Measurements from ENCODE around the gene MEGF8.
A peak's percentile ranks its signal among the peaks of the same experiment; 100 is the strongest.

The MEGF8 gene, protein sequence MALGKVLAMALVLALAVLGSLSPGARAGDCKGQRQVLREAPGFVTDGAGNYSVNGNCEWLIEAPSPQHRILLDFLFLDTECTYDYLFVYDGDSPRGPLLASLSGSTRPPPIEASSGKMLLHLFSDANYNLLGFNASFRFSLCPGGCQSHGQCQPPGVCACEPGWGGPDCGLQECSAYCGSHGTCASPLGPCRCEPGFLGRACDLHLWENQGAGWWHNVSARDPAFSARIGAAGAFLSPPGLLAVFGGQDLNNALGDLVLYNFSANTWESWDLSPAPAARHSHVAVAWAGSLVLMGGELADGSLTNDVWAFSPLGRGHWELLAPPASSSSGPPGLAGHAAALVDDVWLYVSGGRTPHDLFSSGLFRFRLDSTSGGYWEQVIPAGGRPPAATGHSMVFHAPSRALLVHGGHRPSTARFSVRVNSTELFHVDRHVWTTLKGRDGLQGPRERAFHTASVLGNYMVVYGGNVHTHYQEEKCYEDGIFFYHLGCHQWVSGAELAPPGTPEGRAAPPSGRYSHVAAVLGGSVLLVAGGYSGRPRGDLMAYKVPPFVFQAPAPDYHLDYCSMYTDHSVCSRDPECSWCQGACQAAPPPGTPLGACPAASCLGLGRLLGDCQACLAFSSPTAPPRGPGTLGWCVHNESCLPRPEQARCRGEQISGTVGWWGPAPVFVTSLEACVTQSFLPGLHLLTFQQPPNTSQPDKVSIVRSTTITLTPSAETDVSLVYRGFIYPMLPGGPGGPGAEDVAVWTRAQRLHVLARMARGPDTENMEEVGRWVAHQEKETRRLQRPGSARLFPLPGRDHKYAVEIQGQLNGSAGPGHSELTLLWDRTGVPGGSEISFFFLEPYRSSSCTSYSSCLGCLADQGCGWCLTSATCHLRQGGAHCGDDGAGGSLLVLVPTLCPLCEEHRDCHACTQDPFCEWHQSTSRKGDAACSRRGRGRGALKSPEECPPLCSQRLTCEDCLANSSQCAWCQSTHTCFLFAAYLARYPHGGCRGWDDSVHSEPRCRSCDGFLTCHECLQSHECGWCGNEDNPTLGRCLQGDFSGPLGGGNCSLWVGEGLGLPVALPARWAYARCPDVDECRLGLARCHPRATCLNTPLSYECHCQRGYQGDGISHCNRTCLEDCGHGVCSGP (N-terminal part only)

DNA sequence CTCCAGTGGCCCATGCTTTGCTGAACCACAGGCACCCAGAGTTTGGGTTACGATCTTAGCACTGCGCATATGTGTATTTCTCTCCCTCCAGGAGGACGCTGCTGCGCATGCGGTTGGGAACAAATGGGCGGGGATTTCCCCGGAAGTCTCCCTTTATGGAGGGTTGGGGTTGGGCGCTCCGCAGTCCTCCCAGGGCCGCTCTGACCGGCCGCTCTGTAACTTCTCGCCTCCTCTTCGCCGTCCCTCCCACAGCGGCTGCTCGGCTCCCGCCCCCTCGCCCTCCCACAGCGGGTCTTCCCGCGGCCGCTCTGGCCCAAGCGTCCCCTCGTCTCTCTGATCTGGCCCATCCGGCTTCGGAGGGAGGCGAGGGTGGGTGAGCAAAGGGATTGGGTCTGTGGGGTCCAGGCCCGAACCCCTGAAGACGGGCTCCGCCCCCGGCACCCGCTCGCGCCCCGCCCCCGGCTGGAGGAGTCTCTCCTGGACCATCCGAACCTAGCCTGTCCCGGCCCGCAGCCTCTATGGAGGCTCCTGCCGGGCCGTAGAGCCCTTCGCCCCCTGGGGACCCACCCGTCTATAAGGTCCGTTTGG lies at the start of gene MEGF8:
Gene MEGF8 (plus strand): TSS at position 328 of the 588 bp plus-strand sequence. CDS start 609 bp downstream, outside the sequence.
- DNase-seq (ENCODE audit: low read depth) = peak; percentile 97

DNA sequence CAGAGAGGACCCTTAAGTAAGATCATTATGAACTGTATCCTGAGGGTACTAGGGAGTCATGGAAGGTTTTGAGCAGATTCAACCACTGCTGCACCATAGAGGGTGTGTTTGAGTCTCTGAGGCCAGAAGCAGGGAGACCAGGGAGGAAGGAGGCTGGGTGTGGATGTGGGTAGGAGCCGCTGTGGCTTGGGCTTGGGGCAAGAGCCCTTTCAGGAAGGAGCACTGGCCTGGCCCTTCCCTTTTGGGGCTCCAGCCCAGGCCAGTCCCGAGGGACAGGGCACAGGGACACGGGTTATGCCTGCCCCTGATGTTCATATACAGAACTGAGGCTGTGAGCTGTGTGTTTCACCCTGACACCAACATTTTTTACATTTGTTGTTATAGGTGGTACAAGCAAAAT lies 49.2 kb upstream of the MEGF8 start:
- no peak for DNase-seq (ENCODE audit: low read depth)

DNA sequence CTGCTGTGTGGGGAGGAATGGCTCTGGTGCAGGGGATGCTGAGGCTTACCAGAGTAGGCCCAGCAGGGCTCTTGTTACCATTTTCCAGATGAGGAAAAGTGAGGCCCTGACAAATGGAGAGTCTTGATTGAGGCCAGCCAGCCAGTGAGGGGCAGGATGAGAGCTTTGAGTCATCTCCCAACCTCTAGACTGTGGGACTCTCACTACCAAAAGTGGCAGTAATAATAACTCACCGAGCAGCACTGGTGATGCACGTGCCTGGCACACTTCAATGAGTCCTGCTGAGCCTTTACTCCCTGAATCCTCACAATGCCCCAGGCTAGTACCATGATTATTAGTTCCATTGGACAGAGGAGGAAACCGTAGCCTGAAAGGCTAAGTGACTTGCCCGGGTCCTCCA lies 48.6 kb upstream of the MEGF8 start:
- DNase-seq (ENCODE audit: low read depth) = no peak

DNA sequence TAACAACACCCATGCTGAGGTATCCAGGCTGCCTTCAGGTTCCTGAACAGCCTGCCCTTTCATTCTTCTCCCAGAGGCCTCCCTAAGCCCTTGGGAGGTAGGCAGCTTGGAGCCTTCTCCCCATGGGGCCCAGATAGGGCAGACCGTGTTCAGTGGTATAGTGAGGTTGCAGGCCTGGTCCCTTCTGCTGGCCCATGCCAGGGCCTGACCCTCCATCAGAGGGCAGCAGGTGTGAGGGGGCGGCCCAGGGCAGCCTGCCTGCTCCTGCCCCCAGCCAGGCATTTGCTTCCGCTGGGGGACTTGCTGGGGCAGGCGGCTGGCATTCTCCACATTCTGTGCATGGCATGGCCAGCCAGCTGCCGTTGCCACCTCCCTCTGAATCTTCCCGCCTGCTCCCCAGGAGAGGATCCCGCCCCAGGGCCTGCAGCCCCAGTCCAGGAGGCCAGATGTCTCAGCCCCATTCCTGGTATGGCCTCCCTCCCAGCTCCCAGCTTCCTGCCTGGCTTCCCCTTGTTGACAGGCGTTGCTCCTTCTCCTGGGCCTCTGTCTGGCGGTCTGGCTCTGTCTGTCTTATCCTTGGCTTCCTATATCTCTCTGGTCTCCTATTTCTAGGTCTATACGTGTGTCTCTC lies 47.5 kb upstream of the MEGF8 start:
- no peak for DNase-seq (ENCODE audit: low read depth)

DNA sequence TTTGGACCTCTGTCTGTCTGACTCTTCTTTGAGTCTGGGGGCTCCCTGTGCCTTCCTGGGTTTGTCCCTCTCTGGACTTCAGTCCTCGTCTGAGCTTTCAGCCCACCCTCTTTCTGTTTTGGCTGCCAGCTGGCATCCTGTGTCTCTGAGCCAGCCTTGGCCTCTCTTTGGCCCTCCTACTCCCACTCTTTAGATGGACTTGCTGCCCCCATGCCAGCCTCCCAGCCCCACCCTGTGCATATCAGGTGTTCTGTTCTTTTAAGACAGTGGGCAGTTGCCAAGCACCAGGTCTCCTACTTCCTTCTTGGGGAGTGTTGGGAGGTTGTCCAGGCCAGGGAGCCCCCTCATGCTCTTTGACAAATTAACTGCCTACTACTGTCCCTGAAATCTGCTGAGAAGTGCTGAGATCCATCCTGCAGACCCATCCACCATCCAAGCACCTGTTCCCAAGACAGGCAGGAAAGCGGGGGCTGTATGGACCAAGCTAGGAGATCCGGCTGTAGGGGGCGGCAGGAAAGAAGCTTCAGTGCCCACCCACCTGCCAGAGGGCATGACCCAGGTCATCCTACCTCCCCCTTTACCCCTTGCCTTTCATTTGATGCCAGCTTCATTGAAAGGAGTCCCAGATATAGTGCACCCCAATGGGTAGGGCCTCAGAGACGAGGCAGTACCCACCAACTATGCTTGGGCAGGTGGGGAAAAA lies 46.8 kb upstream of the MEGF8 start:
- no peak for DNase-seq (ENCODE audit: low read depth)

DNA sequence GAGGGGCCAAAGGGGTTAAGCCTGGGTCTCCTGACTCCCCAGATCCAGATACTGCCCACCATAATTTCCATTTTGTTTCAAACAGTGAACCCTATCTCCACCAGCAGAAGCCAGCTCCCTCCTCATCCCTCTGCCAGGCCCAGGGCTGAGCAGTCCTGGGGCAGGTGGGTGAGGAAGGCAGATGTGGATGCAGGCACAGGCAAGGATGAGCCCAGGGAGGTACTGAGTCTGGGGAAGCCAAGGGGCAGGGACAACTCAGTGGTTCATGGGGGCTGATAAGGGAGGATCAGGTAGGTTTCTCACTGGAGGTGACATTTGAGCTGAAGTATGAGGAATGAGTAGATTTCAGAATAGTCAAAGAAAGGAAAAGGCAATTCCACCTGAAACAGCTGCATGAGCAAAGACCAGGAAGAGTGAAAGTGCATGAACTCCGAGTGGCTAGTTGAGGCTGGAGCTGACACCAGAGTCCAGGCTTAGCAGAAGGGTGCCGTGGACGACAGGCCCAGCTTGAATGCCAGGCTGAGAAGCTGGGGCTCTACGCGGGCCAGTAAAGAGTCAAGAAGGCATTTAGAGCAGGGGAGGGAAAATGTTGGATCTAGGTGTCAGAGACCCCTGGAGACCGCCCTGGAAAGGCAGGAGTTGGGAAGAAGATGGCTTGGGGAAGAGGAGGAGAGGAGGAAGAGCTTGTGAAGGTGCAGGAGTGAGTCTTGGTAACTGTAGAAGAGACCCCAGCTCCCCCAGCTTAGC lies 46.1 kb upstream of the MEGF8 start:
- DNase-seq (ENCODE audit: low read depth) = no peak

DNA sequence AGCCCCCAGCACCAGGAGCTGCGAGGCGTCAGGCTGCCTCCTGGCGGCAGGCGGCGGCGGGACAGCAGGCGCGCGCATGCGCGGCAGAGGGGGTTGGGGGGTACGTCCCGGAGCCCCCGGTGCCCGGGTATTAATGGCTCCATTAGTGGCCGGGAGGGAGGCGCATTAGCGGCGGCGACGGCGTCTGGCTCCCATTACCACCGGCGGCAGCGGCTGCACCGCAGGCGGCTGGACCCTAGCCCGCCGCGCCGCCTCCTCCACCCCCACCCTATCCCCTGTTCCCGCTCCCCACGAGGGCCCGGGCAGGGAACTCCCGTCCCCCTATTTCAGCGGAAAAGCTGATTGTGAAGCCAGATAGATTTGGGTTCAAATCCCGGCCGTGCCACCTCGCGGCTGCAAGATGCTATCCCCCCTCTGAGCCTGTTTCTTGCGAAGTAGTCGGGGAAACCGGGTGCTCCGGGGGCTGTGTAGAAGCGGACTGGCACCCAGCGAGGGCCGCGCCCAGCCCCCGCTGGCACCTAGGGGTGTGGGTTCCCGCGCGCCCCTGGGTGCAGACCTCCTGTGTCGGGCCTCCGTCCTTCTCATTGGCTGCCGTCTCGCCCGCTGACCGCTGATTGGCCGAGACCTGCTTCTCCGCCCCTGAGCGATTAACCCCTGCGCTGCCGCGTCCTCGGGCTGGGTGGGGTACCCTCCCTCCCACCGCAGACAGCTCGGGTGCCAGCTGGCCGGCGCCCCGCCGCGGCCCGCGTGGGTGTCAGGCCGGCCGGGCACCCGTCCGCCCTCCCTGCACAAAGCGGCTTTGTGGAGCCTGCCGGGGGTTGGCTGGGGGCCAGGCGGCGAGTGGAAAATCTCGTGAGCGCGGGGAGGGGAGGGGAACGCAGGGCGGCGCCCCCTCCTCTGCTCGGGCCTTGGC lies 45.3 kb upstream of the MEGF8 start:
- peak; percentile 76 for DNase-seq (ENCODE audit: low read depth)

DNA sequence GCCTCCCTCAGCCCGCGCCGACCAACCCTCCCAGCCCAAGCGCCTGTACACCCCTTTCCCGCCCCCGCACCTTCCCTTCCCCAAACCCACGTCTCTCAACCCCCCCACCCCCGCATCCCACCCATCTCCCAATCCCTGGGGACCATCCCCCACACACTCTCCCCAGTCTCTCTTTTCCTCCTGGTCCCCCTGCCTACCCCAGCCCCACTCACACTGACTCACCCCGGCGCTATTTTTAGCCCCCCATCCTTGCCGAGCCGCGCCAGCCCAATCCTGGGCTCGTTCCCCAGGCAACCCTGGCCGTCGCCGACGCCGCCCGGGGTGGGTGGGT lies 44.7 kb upstream of the MEGF8 start:
- no peak for DNase-seq (ENCODE audit: low read depth)

DNA sequence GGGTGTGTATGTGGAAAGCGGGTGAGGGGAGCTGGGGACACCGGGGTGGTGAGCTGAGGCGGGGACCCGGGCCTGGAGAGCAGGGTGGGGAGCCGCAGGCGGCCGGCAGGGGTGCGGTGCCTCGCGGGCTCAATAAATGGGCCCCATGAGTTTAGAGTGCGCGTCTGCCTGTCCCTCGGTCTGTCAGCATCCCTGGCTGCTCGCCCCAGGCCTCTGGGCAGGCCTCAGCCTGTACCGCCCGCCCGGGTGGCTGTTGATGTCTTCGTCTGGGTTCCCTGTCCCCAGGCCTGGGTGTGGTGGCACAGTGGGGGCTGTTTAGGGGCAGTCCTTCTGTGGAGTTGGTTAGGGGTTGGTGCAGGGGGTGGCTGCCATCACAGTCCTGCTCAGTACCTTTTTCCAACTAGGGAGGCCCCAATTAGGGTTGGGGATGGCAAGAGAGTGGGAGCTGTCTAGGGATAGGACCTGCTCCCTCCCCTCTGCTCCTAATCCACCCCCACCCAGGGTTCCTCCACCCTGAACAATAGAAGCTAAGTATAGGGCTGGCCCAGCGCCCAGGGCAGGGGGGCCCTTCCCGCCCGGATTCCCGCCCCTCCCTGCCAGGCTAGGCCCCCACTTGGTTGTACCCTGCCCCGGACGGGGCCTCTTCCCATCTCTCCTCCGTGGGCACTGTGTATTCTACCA lies 44.1 kb upstream of the MEGF8 start:
- no peak for DNase-seq (ENCODE audit: low read depth)

DNA sequence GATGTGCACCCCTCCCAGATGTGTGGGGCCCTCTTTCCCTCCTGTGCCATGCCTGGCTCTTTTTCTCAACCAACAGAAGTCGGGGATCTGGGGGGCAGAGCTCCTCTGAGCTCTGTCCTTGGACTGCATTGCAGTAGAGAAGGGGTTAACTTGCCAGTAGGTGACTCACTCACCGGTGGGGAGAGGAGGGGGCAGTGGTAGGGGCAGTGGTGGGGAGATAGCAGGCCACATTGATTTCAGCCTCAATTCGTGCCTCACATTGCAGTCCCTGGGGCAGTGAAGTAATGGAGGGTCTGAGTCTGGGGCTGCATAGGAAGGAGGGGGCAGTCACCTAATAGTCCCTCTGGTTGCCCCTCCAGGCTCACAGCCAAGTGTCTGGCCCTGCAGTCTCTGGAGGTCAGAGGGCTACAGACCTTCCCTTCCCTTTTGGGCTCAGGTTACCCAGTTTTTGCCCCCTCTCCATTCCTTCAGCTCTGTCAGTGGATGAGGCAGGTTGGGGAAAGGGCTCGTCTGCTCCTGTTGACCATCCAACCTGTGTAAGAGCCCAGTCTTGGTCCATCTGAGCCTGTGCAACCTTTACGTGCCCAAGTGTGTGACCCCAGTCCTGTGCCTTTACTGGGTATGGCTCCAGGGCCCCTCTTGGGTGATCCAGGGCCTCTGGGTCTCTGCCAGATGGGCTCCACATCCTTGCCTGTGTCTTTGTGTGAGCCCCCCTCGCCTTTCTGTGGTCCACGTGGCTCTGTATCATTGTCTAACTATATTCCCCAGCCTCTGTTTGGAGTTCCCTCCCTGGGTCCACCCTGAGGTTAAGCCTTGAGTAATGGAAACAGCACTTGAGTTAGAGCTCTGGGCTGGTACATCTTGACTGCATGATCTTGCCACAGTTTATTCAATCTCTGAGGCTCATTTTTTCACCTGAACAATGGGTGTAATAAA lies 43.3 kb upstream of the MEGF8 start:
- no peak for DNase-seq (ENCODE audit: low read depth)

DNA sequence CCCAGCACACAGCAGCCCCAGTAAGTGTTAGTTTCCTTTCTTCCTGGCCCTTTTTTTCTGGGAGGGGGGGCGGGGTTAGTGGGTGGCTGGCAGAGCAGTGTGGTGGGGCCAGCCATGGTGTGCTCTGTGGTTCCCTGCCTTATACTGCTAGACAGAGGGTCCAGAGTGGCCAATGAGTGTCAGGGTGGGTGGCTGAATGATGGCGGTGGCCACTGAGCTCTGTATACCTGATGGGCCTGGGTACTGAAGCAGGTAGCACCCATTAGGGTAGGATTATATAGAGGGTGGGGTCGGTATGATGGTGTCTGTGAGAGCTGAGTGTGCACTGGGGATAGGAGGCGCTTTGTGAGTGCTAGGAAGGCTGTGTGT lies 42.6 kb upstream of the MEGF8 start:
- DNase-seq (ENCODE audit: low read depth) = no peak

DNA sequence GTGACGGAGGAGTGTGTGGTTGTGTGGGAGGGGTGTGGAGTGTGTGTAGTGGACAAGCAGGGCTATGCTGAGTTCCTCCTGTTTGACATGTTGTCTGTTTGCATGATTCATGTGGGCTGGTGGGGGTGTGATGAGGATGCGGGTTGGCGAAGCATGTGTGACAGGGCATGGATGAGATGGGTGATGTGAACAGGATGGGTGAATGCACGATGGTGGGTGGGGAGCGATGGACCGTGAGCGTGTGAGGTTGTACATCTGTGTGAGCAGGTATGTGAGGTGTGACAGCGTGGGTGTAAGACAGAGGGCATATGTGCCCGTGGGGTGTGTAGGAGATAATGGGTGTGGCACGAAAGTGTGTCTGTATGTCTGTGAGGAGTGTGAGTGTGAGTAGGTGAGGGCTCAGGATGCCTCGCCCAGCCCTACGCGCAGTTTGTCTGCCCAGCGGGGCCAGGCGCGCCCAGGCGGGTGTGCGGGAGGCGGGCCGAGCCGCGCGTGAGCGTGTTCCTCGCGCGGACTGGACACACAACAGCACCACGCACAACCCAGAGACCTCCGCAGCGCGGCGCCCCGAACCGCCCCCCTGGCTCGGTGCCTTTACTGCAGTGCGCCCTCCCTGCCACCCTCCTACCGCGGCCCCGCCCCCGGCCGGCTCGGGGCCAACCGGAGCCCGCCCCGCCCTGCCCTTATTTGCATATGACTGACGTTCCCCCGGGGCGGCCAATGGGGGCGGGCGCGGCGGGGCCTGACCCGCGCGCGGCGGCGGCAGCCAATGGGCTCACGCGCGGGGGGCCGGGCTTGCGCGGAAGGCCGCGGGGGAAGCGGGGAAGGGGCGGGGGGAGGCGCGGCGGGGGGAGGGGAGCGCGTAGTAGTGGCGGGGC lies 42.0 kb upstream of the MEGF8 start:
- peak; percentile 88 for DNase-seq (ENCODE audit: low read depth)

DNA sequence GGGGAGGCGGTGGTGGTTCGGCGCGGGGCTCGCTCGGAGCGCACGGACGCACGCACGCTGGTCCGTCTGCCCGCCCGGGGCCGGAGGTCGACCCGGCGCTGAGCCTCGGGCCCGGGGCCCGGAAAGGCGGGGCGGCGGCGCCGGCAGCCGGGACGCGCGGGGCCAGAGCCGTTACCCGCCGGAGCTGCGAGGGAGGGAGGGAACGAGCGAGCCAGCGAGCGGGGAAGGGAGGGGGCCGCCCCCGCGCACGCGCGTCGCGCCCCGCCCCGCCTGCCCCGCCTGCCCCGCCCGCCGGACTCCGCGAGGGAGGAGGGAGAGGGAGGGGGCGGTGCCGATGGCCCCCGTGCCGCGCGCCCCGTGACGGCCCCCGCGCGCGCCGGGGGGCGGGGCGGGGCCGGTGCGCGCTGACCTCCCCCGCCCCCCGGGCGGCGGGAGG lies 41.4 kb upstream of the MEGF8 start:
- peak; percentile 62 for DNase-seq (ENCODE audit: low read depth)

DNA sequence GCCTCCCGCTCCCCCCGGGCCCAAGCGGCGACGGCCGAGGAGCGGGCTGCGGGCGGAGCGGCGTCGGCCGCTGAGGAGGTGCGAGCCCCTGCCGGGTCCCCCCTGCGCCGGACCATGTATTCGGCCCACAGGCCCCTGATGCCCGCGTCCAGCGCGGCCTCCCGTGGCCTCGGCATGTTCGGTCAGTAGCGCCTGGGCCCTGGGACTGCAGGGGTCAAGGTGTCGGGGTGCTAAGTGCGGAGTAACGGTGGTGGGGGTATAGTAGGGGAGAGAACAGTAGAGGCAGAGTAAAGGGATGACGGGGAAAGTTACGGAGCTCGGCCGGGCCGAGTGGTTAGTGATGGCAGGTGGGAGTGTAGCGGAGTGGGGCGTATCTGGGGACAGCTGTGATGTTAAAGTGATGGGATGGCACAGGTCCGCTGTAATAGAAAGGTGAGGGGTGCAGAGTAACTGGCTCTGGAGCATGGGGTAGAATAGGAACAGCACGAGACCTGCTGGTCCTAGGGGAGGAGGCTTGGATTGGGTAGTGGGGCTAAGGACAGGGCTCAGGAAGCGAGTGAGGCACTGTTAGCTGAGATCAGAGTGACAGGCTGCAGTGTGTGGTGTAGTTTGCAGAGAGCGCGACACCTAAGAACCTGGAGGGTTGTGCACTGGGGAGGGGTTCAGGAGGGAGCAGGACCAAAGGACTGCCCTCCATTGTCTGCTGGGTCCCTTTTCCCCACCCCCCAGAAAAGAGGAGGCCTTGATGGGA lies 40.7 kb upstream of the MEGF8 start:
- no peak for DNase-seq (ENCODE audit: low read depth)

DNA sequence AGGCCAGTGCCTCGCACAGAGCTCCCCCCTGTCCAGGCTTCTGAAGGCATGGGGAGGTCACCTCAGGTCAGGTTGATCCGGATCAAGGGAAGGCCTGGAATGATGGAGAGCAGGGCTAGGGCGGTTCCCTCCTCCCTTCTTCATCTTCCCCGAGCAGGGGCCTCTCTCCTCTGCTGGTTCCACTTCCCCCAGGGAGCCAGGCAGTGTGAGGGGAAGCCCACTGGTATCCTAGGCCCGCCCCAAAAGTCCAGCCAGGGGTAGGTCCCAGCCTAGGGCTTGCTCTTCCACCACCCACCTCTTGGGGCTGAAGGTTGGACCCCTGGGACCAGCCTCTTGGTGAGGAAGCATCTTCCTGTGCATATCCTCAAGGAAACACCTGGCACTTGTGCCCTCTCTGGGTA lies 39.9 kb upstream of the MEGF8 start:
- DNase-seq (ENCODE audit: low read depth) = no peak

DNA sequence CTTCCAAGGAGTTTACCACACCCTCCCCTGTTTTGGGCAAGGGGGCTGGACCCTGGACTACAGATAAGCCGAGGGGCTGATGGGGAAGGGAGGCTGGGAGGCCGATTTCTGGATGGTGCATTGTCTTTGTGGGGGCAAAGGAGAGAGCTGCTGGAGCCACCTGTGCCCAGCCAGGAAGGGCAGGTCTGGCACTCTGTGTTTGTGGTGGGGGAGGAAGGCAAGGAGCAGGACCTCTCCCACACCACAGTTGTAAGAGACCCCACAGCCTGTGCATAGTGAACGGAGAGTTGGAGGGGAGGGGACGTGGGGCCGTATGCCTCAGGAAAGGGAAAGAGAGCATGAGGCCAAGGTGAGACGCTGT lies 39.5 kb upstream of the MEGF8 start:
- no peak for DNase-seq (ENCODE audit: low read depth)
